Measurements from ENCODE around the gene RBM39. TPM values are rescaled to one million over a fixed set of nuclear protein-coding genes. Genes with fewer than 3 reads are reported as not detected.

Gene RBM39
- total RNA-seq, 4 donors from 2014 or later = 232 to 592 (median 389) TPM

DNA sequence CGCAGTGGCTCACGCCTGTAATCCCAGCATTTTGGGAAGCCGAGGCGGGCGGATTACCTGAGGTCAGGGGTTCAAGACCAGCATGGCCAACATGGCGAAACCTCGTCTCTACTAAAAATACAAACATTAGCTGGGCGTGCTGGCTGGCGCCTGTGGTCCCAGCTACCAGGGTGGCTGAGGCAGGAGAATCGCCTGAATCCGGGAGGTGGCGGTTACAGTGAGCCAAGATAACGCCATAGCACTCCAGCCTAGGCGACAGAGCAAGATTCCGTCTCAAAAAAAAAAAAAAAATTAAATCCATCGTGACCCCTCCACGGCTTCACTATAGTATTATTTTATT lies 76.1 kb downstream of the RBM39 start:
- DNase-seq = no peak

DNA sequence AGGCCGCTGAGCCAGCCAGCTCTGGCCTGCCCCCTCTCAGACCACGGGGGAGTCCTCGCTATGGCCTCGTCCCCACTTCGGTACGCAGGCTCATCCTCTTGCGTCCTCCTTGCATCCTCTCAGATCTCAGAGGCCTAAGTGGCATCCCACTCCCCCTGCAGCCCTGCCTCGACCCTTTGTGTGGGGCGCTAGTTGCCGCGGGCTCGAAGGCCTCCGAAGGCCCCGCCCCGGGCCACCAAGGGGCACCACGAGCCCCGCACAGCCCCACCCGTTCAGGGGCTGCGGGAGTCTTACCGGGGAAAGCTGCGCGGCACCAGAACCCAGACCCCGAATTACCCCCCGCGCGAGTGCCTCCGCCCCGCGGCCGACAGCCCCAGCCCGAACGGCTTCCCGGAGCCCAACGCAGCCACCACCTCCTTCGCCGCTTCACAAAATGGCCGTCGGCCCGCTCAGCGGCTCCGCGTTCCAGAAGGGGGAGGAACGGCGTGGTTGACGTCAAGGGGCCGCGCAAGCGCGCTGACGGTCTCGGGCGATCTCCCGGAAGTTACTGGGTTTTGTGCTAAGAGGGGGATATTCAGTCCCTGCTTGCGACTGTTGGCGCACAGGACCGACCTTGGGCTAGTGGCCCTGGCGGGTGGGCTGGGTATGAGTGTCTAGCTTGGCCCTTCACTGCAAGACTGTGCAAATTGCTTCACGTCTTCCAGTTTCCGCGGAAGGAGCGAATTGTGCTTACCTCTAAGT lies 77.4 kb downstream of the RBM39 start, which contains the start of the genes CPNE1 and RBM12:
TSS of gene CPNE1 (minus strand) at position 435 of the 741 bp plus-strand sequence. CDS start 31,977 bp downstream, outside the sequence.
TSS of gene RBM12 (minus strand) at position 435 of the 741 bp plus-strand sequence. CDS start 9,578 bp downstream, outside the sequence.
- peak within 1 kb of the TSS; percentile 96 for H3K27ac ChIP-seq
- DNase-seq = peak; percentile 91 to 94
- H3K27me3 ChIP-seq = no peaks in the 10 kb centered on the region
- intact Hi-C loops (cut with DNase I; ENCODE audit: low total_unique reads) = no loop called here
- peak; percentile 95 to 96 for TF ChIP-seq POLR2A (IDR thresholded peaks at IDR 0.05)
- TF ChIP-seq, protein P1, sequence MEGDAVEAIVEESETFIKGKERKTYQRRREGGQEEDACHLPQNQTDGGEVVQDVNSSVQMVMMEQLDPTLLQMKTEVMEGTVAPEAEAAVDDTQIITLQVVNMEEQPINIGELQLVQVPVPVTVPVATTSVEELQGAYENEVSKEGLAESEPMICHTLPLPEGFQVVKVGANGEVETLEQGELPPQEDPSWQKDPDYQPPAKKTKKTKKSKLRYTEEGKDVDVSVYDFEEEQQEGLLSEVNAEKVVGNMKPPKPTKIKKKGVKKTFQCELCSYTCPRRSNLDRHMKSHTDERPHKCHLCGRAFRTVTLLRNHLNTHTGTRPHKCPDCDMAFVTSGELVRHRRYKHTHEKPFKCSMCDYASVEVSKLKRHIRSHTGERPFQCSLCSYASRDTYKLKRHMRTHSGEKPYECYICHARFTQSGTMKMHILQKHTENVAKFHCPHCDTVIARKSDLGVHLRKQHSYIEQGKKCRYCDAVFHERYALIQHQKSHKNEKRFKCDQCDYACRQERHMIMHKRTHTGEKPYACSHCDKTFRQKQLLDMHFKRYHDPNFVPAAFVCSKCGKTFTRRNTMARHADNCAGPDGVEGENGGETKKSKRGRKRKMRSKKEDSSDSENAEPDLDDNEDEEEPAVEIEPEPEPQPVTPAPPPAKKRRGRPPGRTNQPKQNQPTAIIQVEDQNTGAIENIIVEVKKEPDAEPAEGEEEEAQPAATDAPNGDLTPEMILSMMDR (IDR thresholded peaks at IDR 0.05) = peak in 2 of 4 experiments; percentile 14 to 20
- no peaks in the 10 kb centered on the region for H3K9me3 ChIP-seq
- H3K36me3 ChIP-seq = no peaks in the 10 kb centered on the region
- H3K4me1 ChIP-seq = peaks cover 0 to 6% of the 10 kb centered on the region in 2 donors
- H3K4me3 ChIP-seq = peak within 1 kb of the TSS; percentile 71 to 85

More for the DNA sequence above, 76.1 kb downstream of the RBM39 start:
- intact Hi-C loops (cut with DNase I; ENCODE audit: low total_unique reads) = no loop called here
- Histone ChIP-seq H3K36me3 (no peaks in the 10 kb centered on the region), H3K27ac (peak overlapping the region in 1 of 2 donors; percentile 96), H3K9me3 (no peaks in the 10 kb centered on the region), H3K4me3 (no peak overlapping the region), H3K4me1 (peaks cover 0 to 2% of the 10 kb centered on the region in 2 donors), H3K27me3 (no peaks in the 10 kb centered on the region)
- no peak for TF ChIP-seq POLR2A (IDR thresholded peaks at IDR 0.05)
- TF ChIP-seq, protein P1 (IDR thresholded peaks at IDR 0.05) = no peak

DNA sequence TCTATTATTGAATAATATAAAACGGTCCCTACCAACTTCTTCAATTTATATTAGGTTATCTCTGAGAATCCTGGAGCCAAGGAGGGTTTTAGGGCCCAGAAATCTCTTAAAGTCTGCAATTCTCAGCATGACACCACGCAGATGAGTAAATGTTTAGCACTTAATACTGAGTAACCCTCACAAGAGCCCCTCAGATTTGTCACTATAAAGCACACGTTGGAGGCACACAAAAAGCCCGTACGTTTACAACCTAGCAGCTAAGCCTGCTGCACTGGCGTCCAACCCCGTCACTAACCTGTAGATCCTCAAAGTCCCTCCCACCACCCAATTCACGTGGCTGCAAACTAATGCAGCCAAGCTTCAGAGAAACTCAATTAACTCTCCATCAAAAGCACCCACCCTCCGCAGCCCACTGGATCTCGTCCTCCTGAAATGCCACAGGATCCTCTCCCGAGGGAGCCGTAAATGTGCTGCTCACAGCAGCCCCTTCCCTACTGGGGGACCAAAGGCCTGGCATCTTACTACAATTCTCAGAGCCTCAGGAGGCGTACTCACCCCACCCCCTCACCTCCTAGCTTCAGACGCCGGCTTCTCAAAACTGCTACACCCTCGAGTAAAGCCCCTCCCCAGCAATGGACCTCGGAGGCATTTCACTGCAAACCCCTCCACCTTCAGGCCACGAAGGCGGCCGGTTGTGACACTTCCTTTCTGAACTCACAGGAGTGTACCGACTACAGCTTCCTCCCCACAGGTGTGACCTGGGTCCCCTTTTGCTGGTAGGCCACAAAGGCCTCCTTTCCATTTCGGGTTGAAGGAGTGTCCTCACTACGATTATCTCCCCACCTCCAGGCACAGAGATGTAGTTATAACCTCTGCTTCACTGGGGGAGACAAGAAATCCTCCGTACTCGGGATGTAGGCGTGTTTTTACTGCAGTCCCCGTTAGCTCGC lies 78.3 kb downstream of the RBM39 start:
- Histone ChIP-seq H3K4me3 (peak overlapping the region; percentile 71 to 85), H3K27ac (peak overlapping the region; percentile 96), H3K4me1 (peaks cover 0 to 6% of the 10 kb centered on the region in 2 donors), H3K36me3 (no peaks in the 10 kb centered on the region), H3K9me3 (no peaks in the 10 kb centered on the region), H3K27me3 (no peaks in the 10 kb centered on the region)
- intact Hi-C loops (cut with DNase I; ENCODE audit: low total_unique reads) = no loop called here
- peak; percentile 30 to 33 for DNase-seq
- TF ChIP-seq, protein P1 (IDR thresholded peaks at IDR 0.05) = no peak
- no peak for TF ChIP-seq POLR2A (IDR thresholded peaks at IDR 0.05)

DNA sequence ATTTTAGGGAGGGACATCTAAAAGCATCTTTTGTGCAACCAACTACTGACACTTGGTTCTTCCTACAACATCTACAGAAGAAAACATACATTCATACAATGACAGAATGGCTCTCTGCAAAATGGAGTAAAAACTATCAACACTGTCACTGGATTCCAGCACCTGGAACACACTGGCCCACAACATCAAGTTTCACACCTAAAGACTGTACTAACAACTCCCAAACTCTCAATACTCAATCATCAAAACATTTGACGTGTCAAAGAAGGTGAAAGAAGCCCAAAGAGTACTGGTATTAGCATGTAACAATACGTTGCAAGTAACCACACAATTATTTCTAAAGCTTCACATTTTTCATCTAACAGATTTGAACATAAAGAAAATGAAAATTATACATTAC lies 79.5 kb downstream of the RBM39 start:
- Histone ChIP-seq H3K4me1 (peaks cover 0 to 6% of the 10 kb centered on the region in 2 donors), H3K27ac (peak overlapping the region in 1 of 2 donors; percentile 96), H3K4me3 (peak overlapping the region; percentile 71 to 85), H3K9me3 (no peaks in the 10 kb centered on the region), H3K27me3 (no peaks in the 10 kb centered on the region), H3K36me3 (no peaks in the 10 kb centered on the region)
- intact Hi-C loops (cut with DNase I; ENCODE audit: low total_unique reads) = no loop called here
- TF ChIP-seq, protein P1 (IDR thresholded peaks at IDR 0.05) = no peak
- TF ChIP-seq POLR2A (IDR thresholded peaks at IDR 0.05) = no peak
- no peak for DNase-seq
